GM18520 (cell line): ENCODE results near the gene RAI14.
"Not testable (repeated sequence)": the region's sequence is repeated elsewhere in the genome, so short reads cannot be mapped to it uniquely, and the experiment has no call there.

ENCODE experiments used
- ATAC-seq: cut with Tn5 transposase; IDR thresholded peaks from one replicate; pipeline ENCODE4 v1.9.1; 2021; ENCODE audit not compliant: unreplicated experiment

Gene RAI14

DNA sequence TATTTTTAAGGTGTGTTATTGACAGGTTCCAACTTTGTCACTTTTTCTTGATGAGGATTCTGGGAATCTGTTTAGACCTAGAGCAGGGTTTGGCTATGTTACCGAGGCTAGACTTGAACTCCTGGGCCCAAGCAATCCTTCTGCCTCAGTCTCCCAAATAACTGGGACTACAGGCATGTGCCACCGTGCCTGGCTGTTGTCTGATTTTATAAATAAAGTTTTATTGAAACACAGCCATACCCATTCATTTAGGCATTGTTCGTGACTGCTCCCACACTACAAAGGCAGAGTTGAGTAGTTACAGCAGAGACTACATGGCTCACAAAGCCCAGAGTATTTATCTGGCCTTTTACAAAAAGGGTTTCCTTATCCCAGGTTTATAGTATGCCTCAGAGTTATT lies 102.4 kb downstream of the RAI14 start:
- no peak for ATAC-seq

DNA sequence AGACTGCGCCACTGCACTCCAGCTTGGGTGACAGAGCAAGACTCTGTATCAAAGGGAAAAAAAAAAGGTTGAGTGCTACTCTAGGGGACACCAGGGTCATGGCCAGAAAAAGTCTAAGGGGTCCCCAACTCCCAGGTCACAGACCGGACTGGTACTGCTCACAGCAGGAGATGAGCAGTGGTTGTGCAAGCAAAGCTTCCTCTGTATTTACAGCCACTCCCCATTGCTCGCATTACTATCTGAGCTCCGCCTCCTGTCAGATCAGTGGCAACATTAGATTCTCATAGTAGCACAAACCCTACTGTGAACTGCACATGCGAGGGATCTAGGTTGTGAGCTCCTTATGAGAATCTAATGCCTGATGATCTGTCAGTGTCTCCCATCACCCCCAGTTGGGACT lies 103.1 kb downstream of the RAI14 start:
- not testable (repeated sequence) for ATAC-seq

DNA sequence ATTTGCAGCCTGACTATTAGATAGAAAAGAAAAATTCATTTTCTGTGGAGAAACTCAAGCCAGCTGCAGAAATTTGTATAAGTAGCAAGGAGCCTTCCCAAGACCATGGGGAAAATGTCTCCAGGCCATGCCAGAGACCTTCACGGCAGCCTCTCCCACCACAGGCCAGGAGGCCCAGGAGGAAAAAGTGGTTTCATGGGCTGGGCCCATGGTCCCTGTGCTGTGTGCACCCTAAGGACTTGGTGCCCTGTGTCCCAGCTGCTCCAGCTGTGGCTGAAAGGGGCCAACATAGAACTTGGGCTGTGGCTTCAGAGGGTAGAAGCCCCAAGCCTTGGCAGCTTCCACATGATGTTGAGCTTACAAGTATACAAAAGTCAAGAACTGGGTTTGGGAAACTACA lies 109.5 kb downstream of the RAI14 start:
- ATAC-seq = no peak

DNA sequence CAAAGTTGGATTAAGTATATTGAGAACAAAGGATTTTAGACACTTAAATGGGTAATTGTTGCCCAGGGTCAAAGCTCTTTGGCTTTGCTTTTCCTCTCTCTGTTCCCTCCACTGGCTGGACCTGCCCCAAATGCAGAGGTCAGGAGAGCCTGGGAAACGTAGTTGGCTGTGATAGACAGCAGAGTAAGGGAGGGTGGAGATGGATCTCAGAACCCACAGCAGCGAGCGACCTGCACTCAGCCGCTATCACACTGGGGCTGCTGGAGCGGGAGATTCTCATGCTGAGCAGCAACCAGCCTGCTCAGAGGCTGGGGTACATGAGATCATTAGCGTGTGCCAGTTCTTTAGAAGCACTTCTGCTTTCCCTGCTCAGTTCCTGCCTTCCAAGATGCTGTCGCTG lies 111.1 kb downstream of the RAI14 start:
- ATAC-seq = no peak

GRCh38 chr5:34770486-34770885 lies 114.4 kb downstream of the RAI14 start:
- no peak for ATAC-seq

GRCh38 chr5:34771076-34771475 lies 114.9 kb downstream of the RAI14 start:
- no peak for ATAC-seq

DNA sequence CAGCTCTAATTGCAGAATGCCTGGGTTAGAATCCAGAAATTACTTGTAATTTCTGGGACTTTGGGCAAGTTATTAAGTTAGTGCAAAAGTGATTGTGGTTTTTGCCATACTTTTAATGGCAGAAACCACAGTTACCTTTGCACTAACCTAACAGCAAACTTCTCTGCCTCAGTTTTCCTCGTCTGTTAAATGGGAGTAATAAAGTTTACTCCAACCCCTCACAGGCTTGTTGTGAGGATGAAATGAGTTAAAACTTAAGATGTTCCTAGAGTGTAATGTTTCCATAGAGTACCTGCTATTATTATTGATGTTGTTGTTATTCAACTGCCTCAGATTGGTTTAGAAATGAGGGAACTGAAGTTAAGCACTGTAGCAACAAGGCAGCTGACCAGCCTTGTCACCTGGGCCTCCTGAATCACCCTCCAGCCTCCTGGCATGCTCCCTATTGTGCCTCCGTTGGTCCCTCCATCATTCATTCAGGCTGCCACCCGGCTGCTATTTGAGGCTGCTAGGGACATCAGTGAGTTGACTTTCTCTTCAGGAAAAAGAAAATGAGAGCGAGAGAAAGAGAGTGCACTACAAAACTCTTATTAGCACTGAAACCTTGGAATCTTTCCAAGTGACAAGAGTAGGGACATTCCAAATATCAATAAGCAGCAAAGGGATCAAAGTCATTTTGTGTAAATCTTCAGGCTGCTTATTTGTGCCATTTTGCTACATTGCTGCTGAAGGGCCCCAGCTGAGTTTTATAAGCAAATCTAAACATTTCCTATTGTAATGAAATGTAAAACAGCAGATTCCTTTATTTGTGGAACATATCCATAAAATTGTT lies 116.4 kb downstream of the RAI14 start:
- no peak for ATAC-seq

DNA sequence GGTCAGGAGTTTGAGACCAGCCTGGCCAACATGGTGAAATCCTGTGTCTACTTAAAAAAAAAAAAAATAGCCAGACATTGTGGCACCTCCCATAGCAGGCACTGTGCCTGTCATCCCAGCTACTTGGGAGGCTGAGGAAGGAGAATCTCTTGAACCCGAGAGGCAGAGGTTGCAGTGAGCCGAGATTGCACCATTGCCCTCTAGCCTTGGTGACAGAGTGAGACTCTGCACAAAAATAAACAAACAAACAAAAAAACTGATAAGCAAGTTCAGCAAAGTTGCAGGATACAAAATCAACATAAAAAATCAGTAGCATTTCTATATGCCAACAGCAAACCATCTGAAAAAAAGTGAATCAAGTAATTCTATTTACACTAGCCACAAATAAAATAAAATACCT lies 118.0 kb downstream of the RAI14 start:
- no peak for ATAC-seq

GRCh38 chr5:34774678-34775077 lies 118.5 kb downstream of the RAI14 start:
- not testable (repeated sequence) for ATAC-seq

DNA sequence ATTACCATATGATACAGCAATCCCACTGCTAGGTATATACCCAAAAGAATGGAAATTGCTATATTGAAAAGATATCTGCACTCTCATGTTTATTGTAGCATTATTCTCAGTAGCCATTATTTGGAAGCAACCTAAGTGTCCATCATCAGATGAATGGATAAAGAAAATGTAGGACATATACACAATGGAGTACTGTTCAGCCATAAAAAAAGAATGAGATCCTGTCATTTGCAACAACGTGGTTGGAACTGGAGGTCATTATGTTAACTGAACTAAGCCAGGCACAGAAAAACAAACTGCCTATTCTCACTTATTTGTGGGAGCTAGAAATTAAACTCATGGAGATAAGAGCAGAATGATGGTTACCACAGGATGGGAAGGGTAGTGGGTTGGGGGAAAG lies 119.8 kb downstream of the RAI14 start:
- no peak for ATAC-seq

DNA sequence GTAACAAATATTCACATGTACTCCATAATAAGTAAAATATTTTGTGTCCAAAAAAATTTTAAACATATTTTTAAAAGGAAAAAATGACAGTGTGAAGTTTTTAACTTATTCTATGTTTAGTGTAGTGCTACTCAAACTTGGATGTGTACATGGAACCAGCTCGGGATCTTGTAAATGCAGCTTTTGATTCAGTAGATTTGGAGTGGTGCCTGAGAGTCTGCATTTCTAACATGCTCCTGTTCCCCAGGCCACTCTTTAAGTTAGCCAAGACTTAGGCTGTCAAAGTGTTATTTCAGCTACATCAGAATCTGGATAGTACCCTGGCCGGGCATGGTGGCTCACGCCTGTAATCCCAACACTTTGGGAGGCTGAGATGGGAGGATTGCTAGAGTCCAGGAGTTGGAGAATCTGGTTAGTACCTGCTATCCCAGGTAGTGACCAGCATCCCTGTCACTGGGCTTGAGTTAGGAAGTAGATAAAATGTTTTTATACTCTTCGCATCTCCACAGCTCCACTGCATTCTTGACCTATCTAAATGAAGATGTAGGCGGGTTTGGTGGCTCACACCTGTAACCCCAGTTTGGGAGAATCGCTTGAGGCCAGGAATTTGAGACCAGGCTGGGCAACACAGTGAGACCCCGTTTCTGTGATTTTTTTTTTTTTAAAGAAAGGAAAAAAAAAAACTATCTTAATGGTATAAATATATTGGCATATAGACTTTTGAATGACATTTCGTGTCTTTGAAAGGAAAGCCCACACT lies 122.1 kb downstream of the RAI14 start:
- no peak for ATAC-seq

GRCh38 chr5:34783892-34784291 lies 127.8 kb downstream of the RAI14 start:
- not testable (repeated sequence) for ATAC-seq

- no peak for ATAC-seq
Measured at GRCh38 chr5:34787035-34787434, 130.9 kb downstream of the RAI14 start.

DNA sequence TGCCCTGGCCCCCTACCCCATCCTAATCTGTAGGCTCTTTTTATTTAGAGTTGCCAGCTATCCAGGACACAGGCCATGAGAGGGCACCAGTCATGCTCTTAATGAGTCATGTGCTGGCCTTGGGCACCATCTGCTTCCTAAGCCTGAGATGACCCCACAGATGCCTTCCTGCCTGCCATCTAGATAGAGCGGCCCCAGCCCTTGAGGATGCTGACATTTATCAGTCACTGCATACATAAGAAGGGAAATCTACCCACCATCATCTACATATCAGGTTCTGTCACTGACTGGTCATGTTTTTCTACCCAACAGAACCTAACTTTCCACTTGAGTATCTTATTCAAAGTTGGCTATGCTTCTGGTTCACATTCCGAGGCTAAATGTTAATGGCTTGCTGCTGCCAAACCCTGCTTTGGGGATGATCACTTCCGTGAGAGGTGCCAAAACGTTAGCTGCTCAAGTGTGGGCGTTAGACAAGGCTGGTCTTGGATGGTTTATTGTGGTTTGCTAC lies 132.9 kb downstream of the RAI14 start:
- ATAC-seq = no peak

DNA sequence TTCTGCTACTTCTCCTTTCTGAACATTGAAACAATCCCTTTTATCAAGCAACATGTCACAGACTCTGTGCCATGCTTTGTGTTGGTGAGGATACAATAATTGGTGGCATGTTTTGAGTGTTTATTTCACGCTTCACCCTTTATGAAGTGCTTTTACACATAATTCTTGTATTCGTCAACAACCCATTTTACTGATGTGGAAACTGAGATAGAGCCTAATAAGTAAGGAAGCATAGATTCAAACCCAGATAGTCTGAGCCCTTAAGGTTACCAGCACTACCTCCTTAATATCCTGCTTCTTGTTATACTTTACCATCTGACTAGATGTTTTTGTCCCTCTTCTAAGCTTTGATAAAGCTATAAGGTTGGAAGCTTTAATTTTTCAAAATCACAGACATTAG lies 133.5 kb downstream of the RAI14 start:
- ATAC-seq = no peak

GRCh38 chr5:34790069-34790468 lies 133.9 kb downstream of the RAI14 start:
- no peak for ATAC-seq

DNA sequence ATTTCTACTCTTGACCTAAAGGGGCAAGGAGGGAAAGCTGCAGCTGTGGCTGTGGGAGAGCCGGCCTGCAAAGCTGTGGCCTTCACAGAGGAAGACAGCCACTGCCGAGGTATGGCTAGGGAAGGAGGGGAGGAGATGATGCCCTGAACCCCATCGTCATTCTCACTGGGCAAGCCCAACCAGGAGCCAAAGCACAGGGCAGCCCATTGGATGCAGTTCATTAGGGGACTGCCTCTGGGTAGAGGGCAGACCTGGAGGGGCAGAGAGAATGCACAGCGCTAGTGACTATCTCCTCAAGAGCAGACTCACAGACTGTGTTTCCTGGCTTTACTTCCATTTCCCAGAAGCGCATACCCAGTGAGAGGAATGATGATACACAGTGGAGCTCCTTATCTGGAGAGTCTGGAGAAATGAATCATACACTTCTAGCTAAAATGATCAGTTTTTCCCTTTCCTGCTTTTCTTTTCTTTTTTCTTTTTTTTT lies 135.7 kb downstream of the RAI14 start:
- ATAC-seq = no peak

- ATAC-seq = no peak
Measured at GRCh38 chr5:34802834-34803563, 146.9 kb downstream of the RAI14 start.

- no peak for ATAC-seq
Measured at GRCh38 chr5:34803974-34804732, 148.0 kb downstream of the RAI14 start.

DNA sequence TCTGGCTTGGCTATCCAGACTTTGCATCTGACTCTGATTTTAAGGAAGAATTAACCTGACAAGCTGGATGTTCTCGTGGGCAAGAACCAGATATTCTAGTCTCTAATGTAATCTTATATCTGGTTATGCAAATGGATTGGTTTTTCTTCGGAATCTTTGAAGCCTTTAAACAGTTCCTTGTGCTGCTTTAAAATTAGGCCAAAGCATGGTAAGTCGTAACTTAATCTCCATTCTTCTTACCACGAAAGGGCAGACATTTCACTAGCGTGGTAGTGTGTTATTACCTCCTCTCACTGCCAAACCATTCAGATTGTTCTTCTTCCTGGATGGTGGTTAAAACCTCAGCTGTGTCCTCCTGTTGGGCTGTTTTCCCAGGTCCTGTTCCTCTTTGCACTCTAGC lies 148.8 kb downstream of the RAI14 start:
- no peak for ATAC-seq

GRCh38 chr5:34806532-34806931 lies 150.4 kb downstream of the RAI14 start:
- ATAC-seq = no peak
